ENCODE results near the gene CLCN2. TPM values are rescaled to one million over a fixed set of nuclear protein-coding genes. Genes with fewer than 3 reads are reported as not detected.

Gene CLCN2
- total RNA-seq, 1 donor from 2014 or later = 16.9 TPM

DNA sequence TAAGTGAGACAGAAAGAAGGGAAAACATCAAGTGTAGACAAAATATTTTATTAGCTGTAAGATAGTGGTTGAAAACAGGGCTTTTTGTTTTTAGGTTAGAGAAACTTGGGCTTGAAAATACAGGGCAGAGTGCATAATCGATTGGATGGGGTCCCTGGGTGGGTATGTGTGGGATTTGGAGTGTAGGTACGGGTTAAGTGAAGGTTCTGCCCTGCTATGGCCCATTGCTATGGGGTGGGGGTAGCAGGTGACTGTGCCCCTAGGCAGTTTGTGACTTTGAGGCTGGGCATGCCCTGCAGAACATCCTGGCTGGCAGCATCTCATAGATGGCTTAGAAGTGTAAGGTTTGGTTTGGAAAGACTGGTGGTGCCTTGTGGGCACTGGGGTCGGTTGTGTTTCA, 27.7 kb downstream of the CLCN2 start:
- H3K36me3 Mint-ChIP-seq = peaks cover 34% of the 10 kb centered on the region
- no peaks in the 10 kb centered on the region for H3K27me3 Mint-ChIP-seq (ENCODE audit: low read depth)
- TF ChIP-seq, protein P1, sequence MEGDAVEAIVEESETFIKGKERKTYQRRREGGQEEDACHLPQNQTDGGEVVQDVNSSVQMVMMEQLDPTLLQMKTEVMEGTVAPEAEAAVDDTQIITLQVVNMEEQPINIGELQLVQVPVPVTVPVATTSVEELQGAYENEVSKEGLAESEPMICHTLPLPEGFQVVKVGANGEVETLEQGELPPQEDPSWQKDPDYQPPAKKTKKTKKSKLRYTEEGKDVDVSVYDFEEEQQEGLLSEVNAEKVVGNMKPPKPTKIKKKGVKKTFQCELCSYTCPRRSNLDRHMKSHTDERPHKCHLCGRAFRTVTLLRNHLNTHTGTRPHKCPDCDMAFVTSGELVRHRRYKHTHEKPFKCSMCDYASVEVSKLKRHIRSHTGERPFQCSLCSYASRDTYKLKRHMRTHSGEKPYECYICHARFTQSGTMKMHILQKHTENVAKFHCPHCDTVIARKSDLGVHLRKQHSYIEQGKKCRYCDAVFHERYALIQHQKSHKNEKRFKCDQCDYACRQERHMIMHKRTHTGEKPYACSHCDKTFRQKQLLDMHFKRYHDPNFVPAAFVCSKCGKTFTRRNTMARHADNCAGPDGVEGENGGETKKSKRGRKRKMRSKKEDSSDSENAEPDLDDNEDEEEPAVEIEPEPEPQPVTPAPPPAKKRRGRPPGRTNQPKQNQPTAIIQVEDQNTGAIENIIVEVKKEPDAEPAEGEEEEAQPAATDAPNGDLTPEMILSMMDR (IDR thresholded peaks at IDR 0.05; ENCODE audit: unreplicated experiment) = no peak
- no peak for DNase-seq (ENCODE audit: low spot score in 2 of 2, unreplicated experiment in 2 of 2)
- H3K4me1 Mint-ChIP-seq = peaks cover 20% of the 10 kb centered on the region
- no peak overlapping the region for H3K4me3 Mint-ChIP-seq
- H3K9me3 Mint-ChIP-seq = no peaks in the 10 kb centered on the region
- H3K27ac Mint-ChIP-seq = peak overlapping the region; percentile 96

DNA sequence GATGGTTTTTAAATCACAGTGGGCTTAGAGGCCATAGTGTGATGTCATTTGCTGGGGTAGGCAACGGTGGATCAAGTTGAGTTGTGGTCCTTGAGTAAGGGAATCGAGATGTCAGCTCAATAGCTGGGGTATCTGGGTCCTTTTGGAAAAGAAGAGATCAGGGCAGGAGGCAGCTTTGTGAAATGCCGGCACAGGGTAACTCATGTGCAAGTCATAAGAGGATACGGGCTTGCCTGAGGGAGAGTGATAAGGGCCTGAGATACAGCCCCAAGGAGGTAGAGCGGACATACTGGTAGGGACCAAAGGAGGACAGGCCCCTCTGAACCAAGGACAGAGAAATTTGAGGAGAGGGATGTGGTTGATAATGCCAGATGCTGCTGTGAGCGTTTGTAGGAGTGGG, 28.2 kb downstream of the CLCN2 start:
- Mint-ChIP-seq H3K27ac (peak overlapping the region; percentile 43), H3K4me1 (peaks cover 17% of the 10 kb centered on the region), H3K9me3 (no peaks in the 10 kb centered on the region), H3K4me3 (no peak overlapping the region), H3K36me3 (peaks cover 37% of the 10 kb centered on the region), H3K27me3 (ENCODE audit: low read depth) (no peaks in the 10 kb centered on the region)
- TF ChIP-seq, protein P1 (IDR thresholded peaks at IDR 0.05; ENCODE audit: unreplicated experiment) = no peak
- DNase-seq (ENCODE audit: low spot score in 2 of 2, unreplicated experiment in 2 of 2) = no peak

DNA sequence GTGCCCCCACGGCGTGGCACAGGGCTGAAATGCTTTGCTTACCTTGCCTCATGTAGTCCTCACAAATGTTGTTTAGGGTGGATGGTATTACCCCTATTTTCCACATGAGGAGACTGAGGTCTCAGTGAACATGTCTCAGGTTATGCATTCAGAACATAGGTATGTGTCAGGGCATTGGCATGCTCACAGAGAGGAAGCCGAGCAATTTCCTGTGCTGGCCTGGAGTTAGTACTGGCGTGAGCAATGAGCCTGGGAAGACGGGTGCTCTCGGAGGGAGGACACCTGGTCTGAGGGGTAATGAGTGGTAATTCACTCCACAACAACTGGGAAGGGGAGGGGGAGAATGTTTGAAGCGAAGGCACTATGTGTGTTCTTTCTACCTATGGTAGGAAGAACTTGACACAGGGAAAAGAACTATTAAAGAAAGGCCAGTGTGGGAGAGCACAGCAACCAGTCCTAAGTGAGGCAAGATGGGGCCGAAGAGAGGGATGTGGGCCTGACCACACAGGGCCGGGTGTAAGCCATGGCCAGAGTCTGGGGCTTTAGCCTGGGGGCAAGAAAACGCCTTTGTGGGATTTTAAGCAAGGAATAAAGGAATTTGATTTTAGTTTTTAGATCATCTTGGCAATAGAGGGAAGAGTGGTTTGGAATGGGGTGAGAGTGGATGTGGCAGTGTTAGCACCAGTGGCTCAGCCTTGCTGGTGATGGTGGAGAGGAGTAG, 28.9 kb downstream of the CLCN2 start:
- Mint-ChIP-seq H3K36me3 (peaks cover 41% of the 10 kb centered on the region), H3K9me3 (no peaks in the 10 kb centered on the region), H3K27ac (peak overlapping the region; percentile 39), H3K4me3 (no peak overlapping the region), H3K27me3 (ENCODE audit: low read depth) (no peaks in the 10 kb centered on the region), H3K4me1 (peaks cover 10% of the 10 kb centered on the region)
- no peak for DNase-seq (ENCODE audit: low spot score in 2 of 2, unreplicated experiment in 2 of 2)
- TF ChIP-seq, protein P1 (IDR thresholded peaks at IDR 0.05; ENCODE audit: unreplicated experiment) = no peak

DNA sequence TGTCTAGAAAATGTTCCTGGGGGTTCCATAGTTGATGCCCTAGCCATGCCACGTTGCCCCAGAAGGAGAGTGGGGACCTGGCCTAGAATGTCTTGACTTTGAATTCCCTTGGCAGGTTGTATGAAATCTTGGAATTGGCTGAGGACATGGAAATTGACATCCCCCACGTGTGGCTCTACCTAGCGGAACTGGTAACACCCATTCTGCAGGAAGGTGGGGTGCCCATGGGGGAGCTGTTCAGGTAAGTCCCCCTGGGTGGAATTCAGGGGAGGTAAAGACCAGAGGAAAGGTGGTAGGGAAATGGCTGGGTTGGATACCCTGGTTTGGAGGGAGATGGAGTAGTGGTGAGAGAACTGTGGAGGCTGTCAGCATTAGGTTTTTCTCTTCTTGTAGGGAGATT, 32.9 kb downstream of the CLCN2 start:
- Mint-ChIP-seq H3K9me3 (no peaks in the 10 kb centered on the region), H3K36me3 (peaks cover 72% of the 10 kb centered on the region), H3K4me3 (no peak overlapping the region), H3K27me3 (ENCODE audit: low read depth) (no peaks in the 10 kb centered on the region), H3K27ac (no peak overlapping the region), H3K4me1 (no peaks in the 10 kb centered on the region)
- TF ChIP-seq, protein P1 (IDR thresholded peaks at IDR 0.05; ENCODE audit: unreplicated experiment) = no peak
- DNase-seq (ENCODE audit: low spot score in 2 of 2, unreplicated experiment in 2 of 2) = no peak

DNA sequence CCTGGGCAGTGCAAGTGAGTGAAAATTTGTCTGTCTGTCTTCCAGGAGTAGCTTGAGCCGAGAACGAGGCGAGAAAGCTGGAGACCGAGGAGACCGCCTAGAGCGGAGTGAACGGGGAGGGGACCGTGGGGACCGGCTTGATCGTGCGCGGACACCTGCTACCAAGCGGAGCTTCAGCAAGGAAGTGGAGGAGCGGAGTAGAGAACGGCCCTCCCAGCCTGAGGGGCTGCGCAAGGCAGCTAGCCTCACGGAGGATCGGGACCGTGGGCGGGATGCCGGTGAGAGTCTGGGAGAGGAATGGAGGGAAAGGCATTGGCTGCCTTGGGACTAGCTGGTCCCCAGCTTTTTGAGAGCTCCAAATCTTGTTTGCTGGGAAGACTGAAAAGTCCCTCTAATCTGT, 34.2 kb downstream of the CLCN2 start:
- Mint-ChIP-seq H3K4me1 (no peaks in the 10 kb centered on the region), H3K27me3 (ENCODE audit: low read depth) (no peaks in the 10 kb centered on the region), H3K9me3 (no peaks in the 10 kb centered on the region), H3K36me3 (peaks cover 71% of the 10 kb centered on the region), H3K27ac (no peak overlapping the region), H3K4me3 (no peak overlapping the region)
- no peak for DNase-seq (ENCODE audit: low spot score in 2 of 2, unreplicated experiment in 2 of 2)
- TF ChIP-seq, protein P1 (IDR thresholded peaks at IDR 0.05; ENCODE audit: unreplicated experiment) = no peak

Data from mesothelial cell of epicardium (in vitro differentiated cells).